Panc1 (cell line): ENCODE data around the gene OR52B6. TPM values are rescaled to one million over a fixed set of nuclear protein-coding genes. Genes with fewer than 3 reads are reported as not detected.

Source experiments
- ATAC-seq: fragments of 200-7000 bp; cut with Tn5 transposase; 2 replicates; pipeline ENCODE4 v1.9.1; 2020; ENCODE audit warnings: mild to moderate bottlenecking, moderate library complexity
- BruUV-seq: library from RNA; stranded (reverse); fragments of 400-500 nt; replicated peaks from 2 replicates; lab custom pipeline; 2021; lab: Mats Ljungman, UMichigan
- CTCF ChIA-PET: fragments of 300-600 bp; sonication (Branson Sonifier 250); formaldehyde crosslinking; loops from one replicate; lab custom pipeline; 2022; ENCODE audit warnings: antibody characterized with exemption; lab: Charles Lee
- POLR2A ChIA-PET: fragments of 300-600 bp; sonication (Branson Sonifier 250); formaldehyde crosslinking; loops from one replicate; lab custom pipeline; 2022; ENCODE audit warnings: antibody characterized with exemption; lab: Charles Lee
- DNase-seq: peaks from one replicate; pipeline ENCODE4 v3.0.0-alpha.2; 2010; ENCODE audit warnings: low read depth, low spot score
- H3K27ac ChIP-seq: 2 replicates; pipeline ENCODE4 v1.5.1; 2011; ENCODE audit warnings: mild to moderate bottlenecking, low read length, inconsistent platforms
- H3K27me3 ChIP-seq: fragments of 200-500 bp; sonication (Bioruptor generic); 2 replicates; pipeline ENCODE4 v1.6.0; 2014; ENCODE audit warnings: low read length, inconsistent platforms; ENCODE audit not compliant: control insufficient read depth, insufficient read depth
- H3K36me3 ChIP-seq: fragments of 200-500 bp; sonication (Bioruptor generic); 2 replicates; pipeline ENCODE4 v1.5.1; 2014; ENCODE audit warnings: inconsistent platforms, mild to moderate bottlenecking, low read length, moderate library complexity; ENCODE audit not compliant: control insufficient read depth, insufficient read depth
- H3K4me1 ChIP-seq: 2 replicates; pipeline ENCODE4 v1.5.1; 2011; ENCODE audit warnings: inconsistent platforms, mild to moderate bottlenecking, low read length, moderate library complexity; ENCODE audit not compliant: control insufficient read depth, insufficient read depth
- H3K4me3 ChIP-seq, 2 experiments: 2 replicates each; pipeline ENCODE4 v1.5.1; 2011 to 2012; ENCODE audit warnings: low read depth in 2 of 2, low read length in 2 of 2, mild to moderate bottlenecking in 2 of 2, inconsistent platforms in 1 of 2, moderate library complexity in 1 of 2
- H3K9me3 ChIP-seq: fragments of 200-500 bp; sonication (Bioruptor generic); 2 replicates; pipeline ENCODE4 v1.5.1; 2014; ENCODE audit warnings: low read depth, mild to moderate bottlenecking, inconsistent platforms, low read length, moderate library complexity; ENCODE audit not compliant: control insufficient read depth, insufficient read depth
- POLR2AphosphoS5 ChIP-seq: IDR thresholded peaks from 2 replicates; pipeline ENCODE4 v1.6.1; 2012; ENCODE audit warnings: mild to moderate bottlenecking, low read depth, low read length, moderate library complexity
- SIN3A ChIP-seq: IDR thresholded peaks from 2 replicates; pipeline ENCODE4 v1.6.1; 2012; ENCODE audit warnings: low read depth, mild to moderate bottlenecking, low read length, moderate library complexity, borderline replicate concordance; ENCODE audit not compliant: insufficient read depth
- TCF7L2 ChIP-seq: IDR thresholded peaks from 2 replicates; pipeline ENCODE4 v1.6.1; 2011; ENCODE audit warnings: mild to moderate bottlenecking, low read depth, low read length, inconsistent platforms
- in situ Hi-C: cut with HindIII; loops from 2 replicates; pipeline ENCODE4 v1.10.0; 2016; ENCODE audit warnings: low sequenced_read_pairs, low pct_unique_long_range_greater_than_20kb
- intact Hi-C: fragments of 100-400 bp; cut with micrococcal nuclease; formaldehyde crosslinking; loops from one replicate; pipeline ENCODE4 v1.10.0; 2022; ENCODE audit not compliant: unreplicated experiment
- total RNA-seq: library from RNA; stranded (reverse); gene quantifications from one replicate; pipeline ENCODE4 v1.2.1, GENCODE V29; 2021; ENCODE audit not compliant: unreplicated experiment
- TF ChIP-seq, protein P1 (sequence below): fragments of 450-650 bp; IDR thresholded peaks from 2 replicates; pipeline ENCODE4 v1.5.1; 2017; ENCODE audit warnings: mild to moderate bottlenecking
- TF ChIP-seq, protein P2 (sequence below), 2 experiments: IDR thresholded peaks; 2 replicates each; pipeline ENCODE4 v1.6.1; 2011 to 2012; ENCODE audit warnings: low read depth in 2 of 2, control low read depth in 1 of 2, low read length in 1 of 2, mild to moderate bottlenecking in 1 of 2, moderate library complexity in 1 of 2; ENCODE audit not compliant: insufficient read depth in 1 of 2

OR52B6 gene
- total RNA-seq, 1 experiment from 2014 or later = not detected

DNA sequence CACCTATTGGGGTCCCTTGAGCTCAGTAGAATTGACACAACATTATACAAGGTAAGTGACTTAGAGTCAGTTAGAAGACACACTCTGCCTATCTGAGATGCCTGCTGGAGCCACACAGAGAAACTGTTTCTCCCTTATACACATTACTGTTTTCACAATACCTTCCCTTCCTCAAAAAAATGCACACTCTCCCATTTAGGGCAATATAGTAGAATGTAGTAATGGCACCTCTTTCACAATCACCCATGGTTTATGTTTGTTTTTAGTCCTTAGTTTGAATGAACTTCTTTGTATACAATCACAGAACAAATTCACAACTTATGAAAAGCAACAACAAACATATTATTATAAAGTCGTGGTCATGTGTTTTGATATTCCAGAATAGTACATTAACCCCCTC lies 46.6 kb upstream of the OR52B6 start:
- intact Hi-C loops (no loop called here), in situ Hi-C loops (no loop called here)
- CTCF ChIA-PET = no interaction called here
- Histone ChIP-seq H3K4me3 (no peak overlapping the region), H3K27me3 (no peaks in the 10 kb centered on the region), H3K4me1 (no peaks in the 10 kb centered on the region), H3K36me3 (no peaks in the 10 kb centered on the region), H3K27ac (no peak overlapping the region), H3K9me3 (no peaks in the 10 kb centered on the region)
- no TSS peak for BruUV-seq
- no peak for TF ChIP-seq SIN3A
- TF ChIP-seq POLR2AphosphoS5 = no peak
- no peak for TF ChIP-seq TCF7L2
- TF ChIP-seq, protein P1, sequence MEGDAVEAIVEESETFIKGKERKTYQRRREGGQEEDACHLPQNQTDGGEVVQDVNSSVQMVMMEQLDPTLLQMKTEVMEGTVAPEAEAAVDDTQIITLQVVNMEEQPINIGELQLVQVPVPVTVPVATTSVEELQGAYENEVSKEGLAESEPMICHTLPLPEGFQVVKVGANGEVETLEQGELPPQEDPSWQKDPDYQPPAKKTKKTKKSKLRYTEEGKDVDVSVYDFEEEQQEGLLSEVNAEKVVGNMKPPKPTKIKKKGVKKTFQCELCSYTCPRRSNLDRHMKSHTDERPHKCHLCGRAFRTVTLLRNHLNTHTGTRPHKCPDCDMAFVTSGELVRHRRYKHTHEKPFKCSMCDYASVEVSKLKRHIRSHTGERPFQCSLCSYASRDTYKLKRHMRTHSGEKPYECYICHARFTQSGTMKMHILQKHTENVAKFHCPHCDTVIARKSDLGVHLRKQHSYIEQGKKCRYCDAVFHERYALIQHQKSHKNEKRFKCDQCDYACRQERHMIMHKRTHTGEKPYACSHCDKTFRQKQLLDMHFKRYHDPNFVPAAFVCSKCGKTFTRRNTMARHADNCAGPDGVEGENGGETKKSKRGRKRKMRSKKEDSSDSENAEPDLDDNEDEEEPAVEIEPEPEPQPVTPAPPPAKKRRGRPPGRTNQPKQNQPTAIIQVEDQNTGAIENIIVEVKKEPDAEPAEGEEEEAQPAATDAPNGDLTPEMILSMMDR = no peak
- TF ChIP-seq, protein P2, sequence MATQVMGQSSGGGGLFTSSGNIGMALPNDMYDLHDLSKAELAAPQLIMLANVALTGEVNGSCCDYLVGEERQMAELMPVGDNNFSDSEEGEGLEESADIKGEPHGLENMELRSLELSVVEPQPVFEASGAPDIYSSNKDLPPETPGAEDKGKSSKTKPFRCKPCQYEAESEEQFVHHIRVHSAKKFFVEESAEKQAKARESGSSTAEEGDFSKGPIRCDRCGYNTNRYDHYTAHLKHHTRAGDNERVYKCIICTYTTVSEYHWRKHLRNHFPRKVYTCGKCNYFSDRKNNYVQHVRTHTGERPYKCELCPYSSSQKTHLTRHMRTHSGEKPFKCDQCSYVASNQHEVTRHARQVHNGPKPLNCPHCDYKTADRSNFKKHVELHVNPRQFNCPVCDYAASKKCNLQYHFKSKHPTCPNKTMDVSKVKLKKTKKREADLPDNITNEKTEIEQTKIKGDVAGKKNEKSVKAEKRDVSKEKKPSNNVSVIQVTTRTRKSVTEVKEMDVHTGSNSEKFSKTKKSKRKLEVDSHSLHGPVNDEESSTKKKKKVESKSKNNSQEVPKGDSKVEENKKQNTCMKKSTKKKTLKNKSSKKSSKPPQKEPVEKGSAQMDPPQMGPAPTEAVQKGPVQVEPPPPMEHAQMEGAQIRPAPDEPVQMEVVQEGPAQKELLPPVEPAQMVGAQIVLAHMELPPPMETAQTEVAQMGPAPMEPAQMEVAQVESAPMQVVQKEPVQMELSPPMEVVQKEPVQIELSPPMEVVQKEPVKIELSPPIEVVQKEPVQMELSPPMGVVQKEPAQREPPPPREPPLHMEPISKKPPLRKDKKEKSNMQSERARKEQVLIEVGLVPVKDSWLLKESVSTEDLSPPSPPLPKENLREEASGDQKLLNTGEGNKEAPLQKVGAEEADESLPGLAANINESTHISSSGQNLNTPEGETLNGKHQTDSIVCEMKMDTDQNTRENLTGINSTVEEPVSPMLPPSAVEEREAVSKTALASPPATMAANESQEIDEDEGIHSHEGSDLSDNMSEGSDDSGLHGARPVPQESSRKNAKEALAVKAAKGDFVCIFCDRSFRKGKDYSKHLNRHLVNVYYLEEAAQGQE (IDR thresholded peaks at IDR 0.05; ENCODE audit: insufficient read depth in 1 of 2, low read depth in 2 of 2, low read length in 1 of 2) = no peak
- POLR2A ChIA-PET = no interaction called here
- DNase-seq (no peak), ATAC-seq (no peak)

DNA sequence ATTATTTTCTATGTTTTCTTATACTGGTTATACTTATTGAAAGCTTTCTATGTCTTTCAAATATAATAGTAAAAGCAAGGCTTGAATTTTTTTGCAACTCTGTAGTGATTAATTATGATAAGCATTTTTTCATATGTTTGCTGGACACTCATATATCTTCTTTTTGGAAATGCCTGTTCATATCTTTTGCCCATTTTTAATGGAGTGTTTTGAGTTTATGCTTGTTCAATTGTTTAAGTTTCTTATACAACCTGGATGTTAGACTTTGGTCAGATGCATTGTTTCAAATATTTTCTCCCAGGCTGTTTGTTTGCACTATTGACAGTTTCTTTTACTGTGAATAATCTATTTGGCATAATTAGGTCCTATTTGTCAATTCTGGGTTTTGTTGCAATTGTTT lies 44.2 kb upstream of the OR52B6 start:
- Histone ChIP-seq H3K4me1 (no peaks in the 10 kb centered on the region), H3K36me3 (no peaks in the 10 kb centered on the region), H3K27ac (no peak overlapping the region), H3K9me3 (no peaks in the 10 kb centered on the region), H3K4me3 (no peak overlapping the region), H3K27me3 (no peaks in the 10 kb centered on the region)
- in situ Hi-C loops = no loop called here
- intact Hi-C loops = no loop called here
- BruUV-seq = no TSS peak
- no peak for DNase-seq
- ChIA-PET CTCF (no interaction called here), POLR2A (no interaction called here)
- ATAC-seq = no peak
- TF ChIP-seq, protein P2 (IDR thresholded peaks at IDR 0.05; ENCODE audit: insufficient read depth in 1 of 2, low read depth in 2 of 2, low read length in 1 of 2) = no peak
- no peak for TF ChIP-seq POLR2AphosphoS5
